ENCODE measurements around the gene KLF3. TPM values are rescaled to one million over a fixed set of nuclear protein-coding genes. Genes with fewer than 3 reads are reported as not detected.
A peak's percentile ranks its signal among the peaks of the same experiment; 100 is the strongest.

Gene KLF3
- total RNA-seq, 1 donor from 2014 or later = 15.9 TPM

DNA sequence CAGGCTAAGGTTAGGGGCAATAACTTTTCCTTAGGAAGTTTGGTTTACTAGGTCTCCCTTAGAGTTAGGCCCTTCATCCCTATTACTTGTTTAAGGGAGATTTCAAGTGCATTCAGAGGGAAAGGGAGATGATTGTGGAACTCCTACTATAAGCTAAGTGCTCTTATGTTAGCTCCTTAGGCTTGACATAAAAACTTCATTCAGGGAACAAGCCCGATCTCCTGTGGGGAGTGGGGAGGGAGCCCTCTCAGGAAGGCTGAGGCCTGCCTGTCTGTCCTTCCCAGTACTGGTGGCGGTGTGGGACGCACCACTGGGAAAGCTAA lies 8.0 kb downstream of the KLF3 start:
- Mint-ChIP-seq H3K36me3 (ENCODE audit: low read depth) (no peaks in the 10 kb centered on the region), H3K4me1 (peaks cover 85% of the 10 kb centered on the region), H3K27me3 (no peaks in the 10 kb centered on the region), H3K27ac (peak overlapping the region; percentile 81), H3K4me3 (no peak overlapping the region), H3K9me3 (no peaks in the 10 kb centered on the region)
- DNase-seq = no peak
- CTCF ChIA-PET = interaction anchor here (0.7 to 7.2 kb wide), 3 partner anchors 348 to 492 kb away, joined by 3 to 56 read pairs (median 21); no protein-coding TSS in a partner anchor
- no peak for ATAC-seq (ENCODE audit: low read depth)
- intact Hi-C loops (cut with micrococcal nuclease) = loop anchor here (5.0 kb wide), 1 partner anchor 465 kb away; no protein-coding TSS in a partner anchor
- POLR2A ChIA-PET = interaction anchor here (0.8 to 1.2 kb wide), 3 partner anchors 18 to 352 kb away, joined by 3 to 4 read pairs (median 4); no protein-coding TSS in a partner anchor
- TF ChIP-seq, protein P1, sequence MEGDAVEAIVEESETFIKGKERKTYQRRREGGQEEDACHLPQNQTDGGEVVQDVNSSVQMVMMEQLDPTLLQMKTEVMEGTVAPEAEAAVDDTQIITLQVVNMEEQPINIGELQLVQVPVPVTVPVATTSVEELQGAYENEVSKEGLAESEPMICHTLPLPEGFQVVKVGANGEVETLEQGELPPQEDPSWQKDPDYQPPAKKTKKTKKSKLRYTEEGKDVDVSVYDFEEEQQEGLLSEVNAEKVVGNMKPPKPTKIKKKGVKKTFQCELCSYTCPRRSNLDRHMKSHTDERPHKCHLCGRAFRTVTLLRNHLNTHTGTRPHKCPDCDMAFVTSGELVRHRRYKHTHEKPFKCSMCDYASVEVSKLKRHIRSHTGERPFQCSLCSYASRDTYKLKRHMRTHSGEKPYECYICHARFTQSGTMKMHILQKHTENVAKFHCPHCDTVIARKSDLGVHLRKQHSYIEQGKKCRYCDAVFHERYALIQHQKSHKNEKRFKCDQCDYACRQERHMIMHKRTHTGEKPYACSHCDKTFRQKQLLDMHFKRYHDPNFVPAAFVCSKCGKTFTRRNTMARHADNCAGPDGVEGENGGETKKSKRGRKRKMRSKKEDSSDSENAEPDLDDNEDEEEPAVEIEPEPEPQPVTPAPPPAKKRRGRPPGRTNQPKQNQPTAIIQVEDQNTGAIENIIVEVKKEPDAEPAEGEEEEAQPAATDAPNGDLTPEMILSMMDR (IDR thresholded peaks at IDR 0.05) = no peak

- ATAC-seq (ENCODE audit: low read depth) (no peak), DNase-seq (no peak)
- Mint-ChIP-seq H3K27ac (peak overlapping the region; percentile 81), H3K9me3 (no peaks in the 10 kb centered on the region), H3K36me3 (ENCODE audit: low read depth) (no peaks in the 10 kb centered on the region), H3K4me1 (peaks cover 83% of the 10 kb centered on the region), H3K4me3 (no peak overlapping the region), H3K27me3 (no peaks in the 10 kb centered on the region)
- ChIA-PET CTCF (interaction anchor here (0.6 to 7.2 kb wide), 3 partner anchors 353 to 498 kb away, joined by 3 to 56 read pairs (median 21); no protein-coding TSS in a partner anchor), POLR2A (interaction anchor here (0.8 to 1.2 kb wide), 3 partner anchors 18 to 353 kb away, joined by 3 to 4 read pairs (median 4); no protein-coding TSS in a partner anchor)
- TF ChIP-seq, protein P1 (IDR thresholded peaks at IDR 0.05) = no peak
- intact Hi-C loops (cut with micrococcal nuclease) = loop anchor here (5.0 kb wide), 1 partner anchor 465 kb away; no protein-coding TSS in a partner anchor
These were observed 8.6 kb downstream of the KLF3 start for GRCh38 chr4:38672397-38673129.

DNA sequence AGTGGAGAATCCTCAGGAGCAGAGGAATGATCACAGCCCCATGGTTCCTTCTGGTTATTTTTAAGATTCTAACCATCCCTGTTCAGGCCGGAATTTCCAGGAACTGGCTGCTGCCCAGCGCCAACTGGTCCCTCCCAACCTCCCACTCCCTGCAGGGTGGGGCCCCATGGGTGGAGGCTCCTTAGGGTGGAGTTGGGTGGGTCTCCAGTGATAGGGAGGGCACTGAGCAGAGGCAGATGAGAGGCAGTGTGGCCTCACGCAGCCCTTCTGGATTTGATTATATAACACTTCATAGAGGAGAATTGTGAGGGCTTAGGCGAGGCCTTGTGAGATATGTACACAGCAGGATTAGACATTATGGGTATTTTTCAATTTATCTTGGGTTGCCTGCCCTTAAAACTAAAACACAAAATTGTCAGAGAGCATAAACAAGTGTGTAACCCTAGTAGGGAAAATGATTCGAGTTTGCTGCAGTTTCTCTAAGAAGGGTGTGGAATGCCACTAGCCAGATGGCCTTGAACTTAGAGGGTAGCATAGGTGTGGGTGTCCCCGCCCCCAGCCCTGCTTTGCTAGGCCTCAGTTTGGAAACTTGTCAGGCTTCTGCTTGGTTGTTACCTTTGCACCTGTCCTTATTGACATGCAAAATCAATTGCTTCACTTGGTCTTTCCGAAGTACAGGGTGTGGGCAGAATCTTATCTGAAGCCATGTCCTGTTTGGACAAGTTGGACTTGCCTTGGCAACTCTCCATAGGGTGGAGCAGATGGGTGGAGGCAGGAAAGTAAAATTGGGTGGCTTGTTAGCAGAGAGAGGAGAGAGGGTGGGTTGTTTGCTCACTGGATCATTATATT lies 9.4 kb downstream of the KLF3 start:
- DNase-seq = no peak
- Mint-ChIP-seq H3K36me3 (ENCODE audit: low read depth) (peaks cover 6% of the 10 kb centered on the region), H3K4me3 (peak overlapping the region; percentile 4), H3K9me3 (no peaks in the 10 kb centered on the region), H3K27ac (peak overlapping the region; percentile 78), H3K27me3 (no peaks in the 10 kb centered on the region), H3K4me1 (peaks cover 79% of the 10 kb centered on the region)
- POLR2A ChIA-PET = no interaction called here
- CTCF ChIA-PET = interaction anchor here (0.6 to 7.2 kb wide), 8 partner anchors 54 to 611 kb away, joined by 3 to 221 read pairs (median 21); no protein-coding TSS in a partner anchor
- intact Hi-C loops (cut with micrococcal nuclease) = loop anchor here (5.0 kb wide), 1 partner anchor 464 kb away; no protein-coding TSS in a partner anchor
- TF ChIP-seq, protein P1 (IDR thresholded peaks at IDR 0.05) = no peak
- ATAC-seq (ENCODE audit: low read depth) = no peak

GRCh38 chr4:38674258-38675144 lies 10.5 kb downstream of the KLF3 start:
- no peak for ATAC-seq (ENCODE audit: low read depth)
- H3K9me3 Mint-ChIP-seq = no peaks in the 10 kb centered on the region
- TF ChIP-seq, protein P1 (IDR thresholded peaks at IDR 0.05) = no peak
- H3K27me3 Mint-ChIP-seq = no peaks in the 10 kb centered on the region
- peak overlapping the region; percentile 42 for H3K4me3 Mint-ChIP-seq
- no peak for DNase-seq
- peak overlapping the region; percentile 54 for H3K27ac Mint-ChIP-seq
- ChIA-PET POLR2A (interaction anchor here (0.5 to 1.3 kb wide), 4 partner anchors 102 to 1942 kb away, joined by 4 to 7 read pairs (median 4); no protein-coding TSS in a partner anchor), CTCF (interaction anchor here (0.6 to 5.2 kb wide), 30 partner anchors 8 to 614 kb away, joined by 3 to 221 read pairs (median 4); partner anchors contain the start of gene TLR10)
- H3K4me1 Mint-ChIP-seq = peaks cover 71% of the 10 kb centered on the region
- intact Hi-C loops (cut with micrococcal nuclease) = loop anchor here (1.0 to 5.0 kb wide), 7 partner anchors 57 to 872 kb away; partner anchors contain the start of gene TLR6
- H3K36me3 Mint-ChIP-seq (ENCODE audit: low read depth) = peaks cover 16% of the 10 kb centered on the region

Measured in activated B cell treated with CpG ODN at 0.5 μM for 24 hours (primary cell).